Stimulated activated naive CD8-positive, alpha-beta T cell treated with anti-CD3 and anti-CD28 coated beads, Interleukin-15, Interleukin-2, amounts not matched to agents 100 U/mL and 50 U/mL, for 24 hours (primary cell): ENCODE measurements around the gene PITRM1.
"Not testable (repeated sequence)": the region's sequence is repeated elsewhere in the genome, so short reads cannot be mapped to it uniquely, and the experiment has no call there.

Experiments
- ATAC-seq: fragments of 150-1000 bp; cut with Tn5 transposase; one replicate; pipeline ENCODE4 v1.10.0; 2021
- DNase-seq: peaks from one replicate; pipeline ENCODE4 v3.0.0; 2021

The PITRM1 gene

DNA sequence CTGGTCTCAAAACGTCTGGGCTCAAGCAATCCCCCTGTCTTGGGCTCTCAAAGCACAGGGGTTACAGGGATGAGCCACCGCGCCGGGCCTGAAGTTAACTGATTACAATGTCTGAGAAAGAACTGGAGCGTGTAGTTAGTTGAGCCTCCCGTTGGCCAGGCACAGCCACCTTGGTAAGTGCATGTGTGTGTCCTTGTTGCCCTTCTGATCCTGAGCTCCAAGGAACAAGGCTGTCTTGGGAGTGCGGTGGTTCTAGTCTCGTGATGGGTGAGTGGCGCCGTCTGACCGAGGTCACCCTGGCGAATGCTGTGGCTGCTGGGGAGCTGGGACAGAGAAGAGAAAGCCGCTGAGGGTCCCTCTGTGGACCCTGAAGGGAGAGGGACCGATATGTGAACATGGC, 50.5 kb downstream of the PITRM1 start:
- ATAC-seq (no peak), DNase-seq (no peak)

DNA sequence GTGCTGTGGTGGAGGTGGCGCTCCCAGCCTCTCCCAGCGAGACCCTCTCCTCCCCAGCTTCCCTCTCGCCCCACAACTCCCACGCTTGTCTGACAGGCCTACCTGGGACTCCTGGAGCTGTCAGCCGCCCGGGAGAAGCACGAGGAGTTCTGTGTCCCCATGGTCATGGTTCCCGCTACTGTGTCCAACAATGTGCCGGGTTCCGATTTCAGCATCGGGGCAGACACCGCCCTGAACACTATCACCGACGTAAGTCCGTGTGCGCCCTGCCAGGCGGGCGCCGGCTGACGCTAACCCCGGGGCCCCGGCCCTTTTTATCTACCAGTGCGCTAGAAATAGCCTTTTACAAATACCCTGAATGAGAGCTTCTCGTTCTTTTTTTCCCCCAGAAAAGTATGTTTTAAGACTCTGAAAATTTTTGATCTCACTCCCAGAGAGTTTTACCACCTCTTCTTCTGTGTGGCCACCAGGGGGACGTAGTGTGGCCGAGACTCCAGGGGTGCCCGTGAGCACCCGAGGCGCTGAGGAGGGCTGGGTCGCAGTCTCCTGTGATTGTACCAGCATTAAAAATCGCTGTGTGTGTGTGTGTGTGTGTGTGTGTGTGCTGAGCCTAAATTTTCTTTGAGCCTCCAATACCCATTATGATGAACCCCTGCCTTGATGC, 52.7 kb downstream of the PITRM1 start:
- ATAC-seq (no peak), DNase-seq (no peak)

DNA sequence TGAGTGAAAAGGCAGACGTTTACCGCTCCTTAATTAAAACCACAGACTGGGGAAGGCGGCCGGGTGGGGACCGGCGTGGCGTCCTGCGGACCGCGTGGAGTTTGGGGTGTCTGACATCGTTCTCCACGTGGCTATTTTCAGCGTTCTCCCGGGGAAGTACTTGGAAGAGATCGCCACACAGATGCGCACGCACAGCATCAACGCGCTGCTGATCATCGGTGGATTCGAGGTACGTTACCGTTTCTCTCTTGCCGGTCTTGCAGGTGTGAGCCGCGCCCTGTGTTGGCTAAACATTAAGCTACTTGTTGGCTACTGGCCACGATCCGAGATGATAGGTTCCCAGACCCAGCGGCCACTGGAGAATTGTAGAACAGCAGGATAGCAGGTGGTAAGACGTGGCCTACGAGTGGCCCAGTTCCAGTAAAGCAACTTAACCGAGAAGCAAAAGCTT, 53.9 kb downstream of the PITRM1 start:
- ATAC-seq (no peak), DNase-seq (no peak)

DNA sequence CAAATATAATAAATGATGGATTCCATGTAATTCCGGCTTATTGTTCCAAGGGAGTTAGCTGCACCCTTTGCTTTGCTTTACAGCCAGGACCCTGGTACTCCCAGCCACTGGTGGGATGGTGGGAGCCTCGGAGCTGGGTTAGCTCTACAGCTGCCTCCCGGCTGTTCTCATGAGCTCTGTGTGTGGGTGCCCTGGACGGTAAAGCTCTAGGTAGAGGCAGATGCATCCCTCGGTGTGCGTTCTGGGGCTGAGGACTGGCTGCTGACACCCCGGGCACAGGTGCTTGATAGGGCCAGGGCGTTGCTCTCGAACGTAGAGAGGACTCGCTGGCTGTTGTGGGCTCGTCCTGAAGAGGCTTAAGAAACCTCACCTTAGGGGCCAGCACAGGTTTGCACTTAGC, 55.1 kb downstream of the PITRM1 start:
- ATAC-seq (no peak), DNase-seq (no peak)

DNA sequence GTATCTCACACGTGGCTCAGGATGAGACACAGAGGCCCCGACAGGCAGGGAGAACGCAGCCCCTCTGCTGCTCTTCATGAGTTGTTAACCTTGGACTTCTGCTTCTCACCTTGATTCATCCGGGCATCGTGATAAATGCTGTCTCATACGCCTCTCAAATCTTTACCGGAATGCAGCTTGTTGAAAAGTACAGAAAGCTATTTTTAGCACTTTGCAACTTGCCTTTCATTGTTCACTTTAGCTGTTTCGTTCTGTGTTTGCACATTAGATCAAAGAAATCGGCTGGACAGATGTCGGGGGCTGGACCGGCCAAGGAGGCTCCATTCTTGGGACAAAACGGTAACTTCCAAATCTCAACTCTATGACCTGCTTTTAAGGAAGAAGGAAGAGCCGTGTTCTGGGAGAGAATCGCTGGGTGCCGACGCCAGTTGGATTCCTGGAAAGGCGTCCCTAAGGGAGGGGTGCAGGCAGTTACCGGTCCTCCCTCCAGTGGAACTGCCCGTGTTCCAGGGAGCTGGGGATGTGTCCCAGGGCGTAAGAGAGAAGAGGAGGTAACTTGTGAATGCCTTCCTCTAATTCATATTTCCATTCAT, 56.0 kb downstream of the PITRM1 start:
- no peak for ATAC-seq
- no peak for DNase-seq

DNA sequence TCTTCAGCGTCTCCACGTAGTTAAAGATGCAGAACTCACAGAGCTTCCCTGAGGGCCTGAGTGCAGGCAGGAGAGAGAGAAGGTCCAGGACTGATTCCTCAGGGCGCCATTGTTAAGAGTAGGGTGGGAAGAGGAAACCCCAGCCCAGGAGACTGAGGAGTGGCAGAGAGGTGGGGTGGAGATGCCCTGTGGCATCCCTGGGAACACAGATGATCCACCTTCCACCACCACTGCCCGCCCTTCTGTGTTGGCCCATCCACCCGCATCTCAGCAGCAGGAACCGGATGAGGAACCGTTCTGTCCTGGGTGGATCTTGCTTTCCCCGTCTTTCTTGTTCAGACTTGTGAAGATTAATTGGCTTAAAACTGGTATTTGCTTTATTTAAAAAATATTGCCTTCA, 56.9 kb downstream of the PITRM1 start:
- DNase-seq (no peak), ATAC-seq (no peak)

DNA sequence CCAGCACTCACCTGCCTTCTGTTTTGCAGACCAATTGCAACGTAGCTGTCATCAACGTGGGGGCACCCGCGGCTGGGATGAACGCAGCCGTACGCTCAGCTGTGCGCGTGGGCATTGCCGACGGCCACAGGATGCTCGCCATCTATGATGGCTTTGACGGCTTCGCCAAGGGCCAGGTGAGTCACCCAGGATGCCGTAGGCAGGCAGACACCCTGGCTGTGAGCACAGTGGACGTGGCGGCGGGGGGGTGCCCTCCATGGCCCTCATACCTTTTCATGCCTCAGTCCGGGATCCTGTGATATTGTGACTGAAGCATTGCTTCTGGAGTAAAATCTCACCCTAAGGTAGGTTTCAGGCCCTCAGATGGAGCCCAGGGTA, 59.2 kb downstream of the PITRM1 start:
- ATAC-seq (no peak), DNase-seq (no peak)

DNA sequence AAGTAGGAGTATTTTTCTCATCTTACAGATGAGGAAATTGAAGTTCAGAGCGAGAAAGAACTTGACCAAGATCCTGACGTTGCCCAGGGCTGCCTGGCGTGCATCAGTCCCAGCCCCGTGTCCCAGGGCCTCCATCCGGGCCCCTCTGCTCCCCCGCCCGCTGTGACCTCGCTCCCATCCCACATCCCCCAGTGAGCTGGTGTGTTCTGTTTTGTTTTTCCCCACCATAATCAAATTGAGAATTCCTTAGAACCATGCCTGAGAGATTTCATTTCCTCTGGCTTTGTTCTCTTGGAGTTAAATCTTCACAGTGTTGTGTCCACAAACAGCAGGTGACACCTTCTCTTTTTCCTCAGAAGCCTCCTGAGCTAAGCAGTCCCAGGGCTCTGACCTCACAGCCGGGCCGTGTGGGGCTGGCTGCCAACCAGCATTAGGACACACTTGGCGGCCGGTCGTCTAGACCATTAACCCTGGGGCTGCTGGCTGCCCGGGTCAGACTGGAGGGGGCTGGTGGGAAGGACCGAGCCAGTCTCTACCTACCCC, 60.9 kb downstream of the PITRM1 start:
- no peak for DNase-seq
- ATAC-seq: no peak

DNA sequence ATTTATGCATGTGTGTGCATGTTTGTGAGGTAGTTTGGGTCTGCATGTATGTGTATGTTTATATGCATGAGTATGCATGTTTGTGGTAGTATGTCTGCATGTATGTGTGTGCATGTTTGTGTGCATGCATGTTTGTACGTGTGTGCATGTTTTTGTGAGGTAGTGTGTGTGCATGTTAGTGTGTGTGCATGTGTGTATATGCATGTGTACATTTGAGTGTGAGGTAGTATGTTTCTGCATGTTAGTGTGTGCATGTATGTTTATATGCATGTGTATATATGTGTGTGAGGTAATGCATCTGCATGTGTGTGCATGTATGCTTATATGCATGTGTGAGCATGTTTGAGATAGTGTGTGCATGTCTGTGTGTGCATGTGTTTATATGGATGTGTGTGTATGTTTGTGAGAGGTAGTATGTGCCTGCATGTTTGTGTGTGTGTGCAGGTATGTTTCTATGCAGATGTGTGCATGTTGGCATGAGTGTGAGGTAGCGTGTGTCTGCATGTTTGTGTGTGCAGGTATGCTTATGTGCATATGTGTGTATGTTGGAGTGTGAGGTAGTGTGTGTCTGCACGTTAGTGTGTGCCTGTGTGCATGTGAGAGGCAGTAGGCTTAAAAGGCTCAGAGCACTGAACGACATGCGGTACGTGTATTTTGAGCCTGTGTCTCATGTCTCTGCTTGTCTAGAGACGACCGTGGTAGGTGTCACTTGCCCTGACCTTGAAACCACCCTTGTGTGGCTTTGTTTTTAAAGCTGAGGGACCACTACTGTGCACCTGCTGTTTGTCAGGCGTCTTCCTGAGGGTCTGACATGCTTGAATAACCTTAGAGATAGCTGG, 61.6 kb downstream of the PITRM1 start:
- ATAC-seq (no peak), DNase-seq (no peak)

DNA sequence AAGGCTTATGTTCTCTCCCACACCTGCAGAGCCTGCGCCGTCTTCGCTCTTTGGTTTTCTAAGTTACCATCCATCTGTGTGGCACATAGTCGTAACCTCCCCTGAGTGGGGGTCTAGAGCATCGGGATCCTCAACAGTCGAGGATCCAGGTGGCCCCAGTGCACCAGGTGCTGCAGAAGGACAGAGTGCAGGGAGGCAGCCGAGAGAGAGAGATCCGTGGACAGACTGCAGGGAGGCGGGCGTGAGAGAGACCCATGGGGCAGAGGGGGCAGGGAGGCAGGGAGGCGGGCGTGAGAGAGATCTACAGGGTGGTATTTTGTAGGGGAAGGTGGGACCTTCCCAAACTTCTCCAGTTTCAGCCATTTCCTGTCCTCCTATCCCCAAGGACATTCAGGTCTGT, 62.9 kb downstream of the PITRM1 start:
- ATAC-seq: no peak
- no peak for DNase-seq

DNA sequence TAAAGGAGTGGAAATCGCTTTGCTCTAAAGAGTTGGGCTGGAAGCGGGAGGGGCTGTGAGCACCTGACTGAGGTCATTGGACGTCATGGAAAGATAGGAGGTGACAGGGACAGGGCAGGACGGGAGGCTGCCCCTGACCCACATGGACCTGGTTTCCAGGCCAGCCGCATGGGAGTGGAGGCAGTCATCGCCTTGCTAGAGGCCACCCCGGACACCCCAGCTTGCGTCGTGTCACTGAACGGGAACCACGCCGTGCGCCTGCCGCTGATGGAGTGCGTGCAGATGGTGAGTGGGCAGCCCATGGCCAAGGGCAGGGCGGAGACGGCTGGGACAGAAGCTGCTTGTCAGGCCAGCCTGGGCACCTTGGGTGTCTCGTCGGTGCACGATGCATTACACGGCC, 63.4 kb downstream of the PITRM1 start:
- no peak for DNase-seq
- ATAC-seq: no peak

DNA sequence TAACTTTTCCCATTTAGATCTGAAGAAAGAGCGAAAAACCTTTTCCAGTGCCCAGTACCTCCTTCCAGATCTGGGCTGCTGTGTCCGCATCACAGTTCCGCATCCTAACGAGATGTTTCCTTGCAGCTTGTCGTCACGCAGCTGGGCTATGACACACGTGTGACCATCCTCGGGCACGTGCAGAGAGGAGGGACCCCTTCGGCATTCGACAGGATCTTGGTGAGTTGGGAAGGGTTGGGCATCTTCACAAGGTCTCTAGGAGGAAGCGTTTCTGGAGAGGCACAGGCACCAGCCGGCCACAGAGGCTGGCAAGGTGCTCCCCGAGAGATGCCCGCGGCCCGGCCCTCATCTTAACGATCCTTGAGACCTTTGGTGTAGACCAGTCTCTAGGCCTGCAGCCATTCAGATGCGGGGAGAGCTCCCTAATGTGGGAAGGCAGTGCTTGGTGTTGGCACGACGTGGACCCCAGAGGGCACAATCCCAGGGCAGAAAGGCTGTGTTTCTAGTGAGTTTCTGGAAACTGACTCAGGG, 63.9 kb downstream of the PITRM1 start:
- no peak for DNase-seq
- ATAC-seq: no peak

DNA sequence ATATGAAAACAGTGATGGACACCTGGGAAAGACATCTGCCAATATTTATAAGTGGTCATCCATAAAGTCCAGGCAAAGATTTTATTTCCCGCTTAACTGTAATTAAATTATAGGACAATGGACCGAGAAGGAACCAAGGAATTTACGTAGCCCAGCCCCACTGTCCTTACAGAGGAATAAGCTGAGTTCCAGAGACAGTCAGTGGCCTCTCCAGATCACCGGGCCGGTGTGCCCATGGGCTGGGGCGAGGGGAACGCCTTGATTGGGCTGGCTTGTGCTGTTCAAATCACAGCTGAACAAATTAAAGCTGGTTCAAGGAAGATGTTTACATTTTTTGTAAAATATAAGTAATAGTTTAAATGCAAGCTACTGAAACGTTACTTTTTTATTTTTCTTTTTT, 64.5 kb downstream of the PITRM1 start:
- ATAC-seq (no peak), DNase-seq (no peak)

DNA sequence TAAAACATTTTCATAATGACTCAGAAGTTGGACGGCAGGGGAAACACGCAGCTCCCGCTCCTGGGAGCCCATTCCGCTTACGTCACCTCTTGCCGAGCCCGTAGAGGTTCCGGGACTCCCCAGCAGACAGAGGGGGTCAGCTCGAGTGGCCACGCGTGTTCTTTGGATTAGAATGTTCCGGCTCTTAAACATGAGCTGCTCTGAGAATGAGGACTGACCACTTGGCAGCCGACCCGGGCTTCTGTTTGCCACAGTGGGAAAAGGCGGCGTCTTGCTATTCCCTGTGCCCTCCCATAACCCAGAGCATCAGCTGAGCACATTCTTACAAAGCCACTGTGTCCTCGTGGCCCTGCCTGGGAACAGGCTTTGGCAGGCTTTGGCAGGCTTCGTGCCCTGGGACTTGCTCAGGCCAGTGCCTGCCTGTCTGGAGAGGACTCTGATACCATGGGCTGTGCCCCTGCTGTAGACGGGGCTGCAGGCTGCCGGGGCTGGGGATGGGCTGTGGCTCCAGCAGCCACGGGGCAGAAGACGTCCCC, 65.1 kb downstream of the PITRM1 start:
- no peak for DNase-seq
- ATAC-seq: no peak

DNA sequence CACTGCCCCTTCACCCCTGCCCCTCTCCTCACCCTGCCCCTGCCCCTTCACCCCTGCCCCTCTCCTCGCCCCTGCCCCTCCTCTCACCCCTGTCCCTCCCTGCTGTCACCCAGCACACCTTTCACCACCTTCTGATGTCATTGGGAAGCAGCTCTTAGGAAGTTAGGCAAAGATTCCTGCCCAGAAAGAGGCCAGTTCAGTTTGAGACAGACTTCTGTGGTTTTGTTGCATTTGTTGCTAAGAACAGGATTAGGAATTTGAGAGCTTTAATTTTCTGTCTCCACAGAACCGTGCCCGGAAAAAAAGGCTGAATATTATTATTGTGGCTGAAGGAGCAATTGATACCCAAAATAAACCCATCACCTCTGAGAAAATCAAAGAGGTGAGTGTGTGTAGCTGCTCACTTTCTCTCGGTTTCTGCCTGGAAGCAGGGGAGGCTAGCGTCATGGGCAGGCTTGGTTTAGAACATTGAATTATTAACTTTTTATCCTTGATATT, 65.6 kb downstream of the PITRM1 start:
- DNase-seq (no peak), ATAC-seq (no peak)

DNA sequence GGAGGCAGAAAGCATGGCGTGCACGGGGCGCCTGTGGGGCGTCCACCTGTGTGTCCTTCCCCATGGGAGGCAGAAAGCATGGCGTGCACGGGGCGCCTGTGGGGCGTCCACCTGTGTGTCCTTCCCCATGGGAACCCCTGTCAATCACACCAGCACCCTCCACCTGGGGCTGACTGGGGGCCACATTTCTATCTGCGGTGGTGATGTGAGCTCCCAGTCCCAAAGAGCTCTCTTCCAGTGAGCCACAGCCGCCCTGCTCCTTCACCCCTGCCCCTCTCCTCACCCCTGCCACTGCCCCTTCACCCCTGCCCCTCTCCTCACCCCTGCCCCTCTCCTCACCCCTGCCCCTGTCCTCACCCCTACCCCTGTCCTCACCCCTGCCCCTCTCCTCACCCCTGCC, 66.3 kb downstream of the PITRM1 start:
- not testable (repeated sequence) for ATAC-seq, DNase-seq

DNA sequence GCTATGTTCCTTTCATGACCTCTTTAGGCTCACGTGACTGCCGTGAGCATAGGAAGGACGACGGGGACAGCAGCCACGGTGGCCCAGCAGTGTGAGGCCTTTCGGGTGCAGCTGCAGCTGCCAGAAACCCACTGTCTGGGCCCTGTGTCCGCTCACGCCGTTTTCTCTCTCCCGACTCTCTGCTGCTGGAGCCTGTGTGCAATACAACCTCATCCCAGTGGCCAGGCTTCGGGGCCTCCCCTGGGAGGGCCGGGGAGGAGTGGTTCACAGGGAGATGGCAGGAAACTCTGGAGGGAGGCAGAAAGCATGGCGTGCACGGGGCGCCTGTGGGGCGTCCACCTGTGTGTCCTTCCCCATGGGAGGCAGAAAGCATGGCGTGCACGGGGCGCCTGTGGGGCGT, 66.7 kb downstream of the PITRM1 start:
- no peak for ATAC-seq
- DNase-seq: no peak

DNA sequence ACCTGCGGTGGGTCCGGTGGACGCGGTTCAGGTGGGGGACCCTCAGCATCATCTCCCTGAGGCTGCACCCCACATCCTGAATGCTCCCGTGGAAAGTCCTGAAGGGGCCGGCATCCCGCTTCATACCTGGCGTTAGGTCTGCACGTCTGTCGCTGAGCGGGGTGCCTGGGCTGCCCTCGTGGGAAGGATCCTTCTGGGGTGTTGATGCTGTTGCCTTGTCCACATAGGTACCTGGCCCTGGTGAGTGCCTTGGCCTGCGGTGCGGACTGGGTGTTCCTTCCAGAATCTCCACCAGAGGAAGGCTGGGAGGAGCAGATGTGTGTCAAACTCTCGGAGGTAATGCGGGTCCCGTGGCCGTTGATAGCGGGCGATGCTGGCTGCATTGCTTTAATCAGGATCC, 67.4 kb downstream of the PITRM1 start:
- ATAC-seq: no peak

DNA sequence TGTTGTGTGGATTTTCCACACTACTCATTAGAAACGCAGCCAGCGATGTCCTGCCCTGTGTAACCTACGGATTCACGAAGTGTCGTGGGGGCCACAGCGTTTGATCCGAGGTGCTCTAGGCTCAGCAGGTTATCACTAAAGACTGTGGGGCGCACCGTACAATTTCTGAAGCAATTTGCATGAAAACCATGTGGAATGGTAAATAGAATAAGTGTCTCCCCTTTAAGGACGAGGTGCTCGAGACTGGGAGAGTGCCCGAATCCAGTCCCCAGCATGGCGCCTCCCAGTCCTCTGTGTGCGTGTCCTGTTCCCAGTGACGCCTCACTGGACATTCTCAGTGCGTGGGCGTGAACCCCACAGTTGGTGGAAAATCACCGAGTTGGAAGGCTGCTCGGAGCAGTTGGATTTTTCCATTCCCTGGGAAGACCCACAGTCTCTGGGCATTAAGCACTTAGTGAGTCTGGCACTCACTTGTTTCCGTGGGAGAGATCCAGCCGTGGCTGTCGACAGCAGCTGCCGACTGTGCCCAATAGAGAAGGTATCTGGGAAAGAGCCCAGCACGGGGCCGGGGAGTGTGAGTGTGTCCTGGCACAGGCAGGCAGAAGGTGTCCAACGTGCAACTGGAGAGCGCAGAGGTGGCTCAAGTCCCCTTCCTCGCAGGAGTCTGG, 68.2 kb downstream of the PITRM1 start:
- DNase-seq: no peak
- ATAC-seq: no peak

More for the DNA sequence above, 67.4 kb downstream of the PITRM1 start:
- no peak for DNase-seq

DNA sequence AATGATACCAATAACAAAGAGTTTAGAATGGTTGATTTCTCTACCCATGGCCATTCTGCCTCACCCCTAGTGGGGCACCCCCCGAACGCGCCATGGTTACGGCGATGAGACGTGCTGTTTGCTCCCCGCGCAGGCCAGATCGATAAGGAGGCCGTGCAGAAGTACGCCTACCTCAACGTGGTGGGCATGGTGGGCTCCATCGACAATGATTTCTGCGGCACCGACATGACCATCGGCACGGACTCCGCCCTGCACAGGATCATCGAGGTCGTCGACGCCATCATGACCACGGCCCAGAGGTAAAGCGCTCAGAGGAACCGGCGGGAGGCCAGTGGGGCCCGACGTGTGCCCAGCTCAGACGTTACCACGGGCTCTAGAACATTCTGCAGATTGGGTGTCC, 68.9 kb downstream of the PITRM1 start:
- ATAC-seq: no peak
- DNase-seq: no peak

DNA sequence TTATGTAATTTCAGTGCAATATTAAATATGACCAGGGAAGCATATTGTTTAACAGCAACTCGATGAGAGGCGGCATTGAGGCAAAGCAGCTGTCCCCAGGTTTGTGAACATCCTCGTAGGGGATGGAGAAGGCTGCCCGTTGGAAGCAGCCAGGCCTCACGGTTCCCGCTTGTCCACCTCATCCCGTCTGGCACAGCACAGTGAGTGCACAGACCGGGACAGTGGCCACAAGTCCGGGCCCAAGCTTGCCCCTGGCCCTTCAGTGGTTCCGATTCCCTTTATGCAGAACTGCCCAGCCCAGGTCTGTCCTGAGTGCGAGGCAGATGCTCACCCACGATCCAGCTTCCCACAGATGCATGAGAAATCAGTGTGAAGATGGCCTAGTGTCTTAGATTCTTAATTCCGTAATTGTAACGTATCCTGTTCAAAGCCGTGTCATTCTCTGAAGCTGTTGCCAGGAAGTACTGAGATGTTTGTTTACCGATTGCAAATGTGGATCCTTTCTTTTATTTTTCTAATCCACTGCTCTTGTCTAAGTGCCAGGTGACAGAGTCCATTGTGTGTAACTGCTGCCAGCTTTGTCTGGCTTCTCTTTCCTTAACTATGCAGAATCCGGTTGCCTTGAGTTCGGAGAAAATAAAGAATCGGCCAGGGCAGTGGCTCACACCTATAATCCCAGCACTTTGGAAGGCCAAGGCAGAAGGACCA, 69.7 kb downstream of the PITRM1 start:
- DNase-seq (no peak), ATAC-seq (no peak)
